ENCODE results near the gene ACOT8.

DNA sequence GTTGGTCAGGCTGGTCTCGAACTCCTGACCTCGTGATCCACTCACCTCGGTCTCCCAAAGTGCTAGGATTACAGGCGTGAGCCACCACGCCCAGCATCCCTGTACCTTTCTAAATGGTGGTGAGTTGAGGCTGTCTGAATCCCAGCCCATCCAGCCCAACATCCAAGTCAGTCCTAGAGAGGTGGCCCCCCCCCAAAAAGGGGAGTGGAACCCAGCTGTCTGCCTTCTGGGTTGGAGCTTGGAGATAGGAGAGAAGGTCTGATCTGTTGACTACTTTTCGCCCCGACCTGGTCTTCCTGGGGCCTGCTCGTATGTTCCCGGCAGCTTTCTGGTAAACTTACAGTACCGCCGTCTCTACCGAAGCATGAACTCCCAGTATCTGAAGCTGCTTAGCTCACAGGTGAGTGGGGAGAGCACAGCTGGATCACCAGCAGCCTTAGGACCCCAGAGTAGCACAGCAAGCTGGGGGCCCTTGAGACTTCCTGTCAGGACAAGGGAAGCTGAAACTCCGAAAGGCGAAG, 39.5 kb upstream of the ACOT8 start:
- TF ChIP-seq, protein P1, sequence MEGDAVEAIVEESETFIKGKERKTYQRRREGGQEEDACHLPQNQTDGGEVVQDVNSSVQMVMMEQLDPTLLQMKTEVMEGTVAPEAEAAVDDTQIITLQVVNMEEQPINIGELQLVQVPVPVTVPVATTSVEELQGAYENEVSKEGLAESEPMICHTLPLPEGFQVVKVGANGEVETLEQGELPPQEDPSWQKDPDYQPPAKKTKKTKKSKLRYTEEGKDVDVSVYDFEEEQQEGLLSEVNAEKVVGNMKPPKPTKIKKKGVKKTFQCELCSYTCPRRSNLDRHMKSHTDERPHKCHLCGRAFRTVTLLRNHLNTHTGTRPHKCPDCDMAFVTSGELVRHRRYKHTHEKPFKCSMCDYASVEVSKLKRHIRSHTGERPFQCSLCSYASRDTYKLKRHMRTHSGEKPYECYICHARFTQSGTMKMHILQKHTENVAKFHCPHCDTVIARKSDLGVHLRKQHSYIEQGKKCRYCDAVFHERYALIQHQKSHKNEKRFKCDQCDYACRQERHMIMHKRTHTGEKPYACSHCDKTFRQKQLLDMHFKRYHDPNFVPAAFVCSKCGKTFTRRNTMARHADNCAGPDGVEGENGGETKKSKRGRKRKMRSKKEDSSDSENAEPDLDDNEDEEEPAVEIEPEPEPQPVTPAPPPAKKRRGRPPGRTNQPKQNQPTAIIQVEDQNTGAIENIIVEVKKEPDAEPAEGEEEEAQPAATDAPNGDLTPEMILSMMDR (IDR thresholded peaks at IDR 0.05; ENCODE audit: low read length): no peak
- TF ChIP-seq EZH2phosphoT487 (IDR thresholded peaks at IDR 0.05; ENCODE audit: low read length): no peak
- no peak for TF ChIP-seq EZH2 (optimal IDR thresholded peaks at IDR 0.05; ENCODE audit: low read depth, low read length)

Measured in MM.1S (cell line).